GM18951 (cell line): Measurements from ENCODE around the gene DNAJC5.
"Not testable (repeated sequence)": the region's sequence is repeated elsewhere in the genome, so short reads cannot be mapped to it uniquely, and the experiment has no call there.

Experiments
- POLR2A ChIP-seq: IDR thresholded peaks from 4 replicates; pipeline ENCODE4 v1.6.1; 2011; ENCODE audit warnings: mild to moderate bottlenecking; ENCODE audit not compliant: insufficient read length, insufficient read depth; ENCODE audit errors: extremely low read depth
- in situ Hi-C: fragments of 300-500 bp; cut with MboI; formaldehyde crosslinking; loops from one replicate; pipeline ENCODE4 v1.12.0; 2022; ENCODE audit warnings: low sequenced_read_pairs, mixed read lengths, inconsistent platforms; ENCODE audit not compliant: unreplicated experiment

Gene DNAJC5

DNA sequence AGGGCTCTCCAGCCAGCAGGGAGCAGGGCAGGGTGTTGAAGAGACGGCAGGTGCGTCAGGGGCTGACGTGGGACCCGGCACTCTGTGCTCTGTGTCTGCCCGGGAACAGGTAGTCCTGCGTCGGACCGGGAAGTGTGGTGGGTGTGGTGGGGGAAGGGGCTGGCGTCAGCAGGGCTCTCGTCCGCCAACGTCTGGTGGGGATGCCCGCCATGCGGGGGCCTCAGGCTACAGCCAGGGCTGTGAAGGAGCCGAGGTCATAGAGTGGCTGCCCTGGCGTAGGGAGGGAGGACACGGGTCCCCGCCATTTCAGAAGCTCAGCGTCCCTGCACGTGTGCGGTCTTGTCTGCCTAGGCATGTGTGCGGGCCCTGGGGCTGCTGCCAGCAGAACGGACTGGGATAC is 25.3 kb downstream of the DNAJC5 start:
- no peak for TF ChIP-seq POLR2A
- in situ Hi-C loops, result no loop called here

- TF ChIP-seq POLR2A, result no peak
- in situ Hi-C loops, result no loop called here
Observed at GRCh38 chr20:63923651-63924050, 28.7 kb downstream of the DNAJC5 start.

DNA sequence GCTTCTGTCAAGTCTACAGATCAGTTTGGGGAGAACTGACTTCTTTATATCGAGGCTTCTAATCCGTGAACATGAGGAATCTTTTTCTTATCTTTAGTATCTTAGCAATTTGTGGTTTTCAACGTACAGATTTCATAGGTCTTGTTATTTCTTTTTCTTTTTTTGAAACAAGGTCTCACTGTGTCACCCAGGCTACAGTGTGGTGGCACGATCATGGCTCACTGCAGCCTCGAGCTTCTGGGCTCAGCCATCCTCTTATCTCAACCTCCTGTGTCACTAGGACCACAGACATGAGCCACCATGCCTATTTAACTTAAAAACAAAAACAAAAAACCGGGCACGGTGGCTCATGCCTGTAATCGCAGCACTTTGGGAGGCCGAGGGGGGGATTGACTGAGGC is 29.3 kb downstream of the DNAJC5 start:
- in situ Hi-C loops, result no loop called here
- no peak for TF ChIP-seq POLR2A

- in situ Hi-C loops, result no loop called here
- TF ChIP-seq POLR2A, result no peak
Observed at GRCh38 chr20:63926298-63926697, 31.4 kb downstream of the DNAJC5 start.

- in situ Hi-C loops, result no loop called here
- no peak for TF ChIP-seq POLR2A
Observed at GRCh38 chr20:63929071-63929470, 34.1 kb downstream of the DNAJC5 start.

- in situ Hi-C loops, result not testable (repeated sequence)
Observed at GRCh38 chr20:63929473-63929883, 34.6 kb downstream of the DNAJC5 start.

GRCh38 chr20:63930971-63931553 is 36.1 kb downstream of the DNAJC5 start:
- no peak for TF ChIP-seq POLR2A
- in situ Hi-C loops, result no loop called here

DNA sequence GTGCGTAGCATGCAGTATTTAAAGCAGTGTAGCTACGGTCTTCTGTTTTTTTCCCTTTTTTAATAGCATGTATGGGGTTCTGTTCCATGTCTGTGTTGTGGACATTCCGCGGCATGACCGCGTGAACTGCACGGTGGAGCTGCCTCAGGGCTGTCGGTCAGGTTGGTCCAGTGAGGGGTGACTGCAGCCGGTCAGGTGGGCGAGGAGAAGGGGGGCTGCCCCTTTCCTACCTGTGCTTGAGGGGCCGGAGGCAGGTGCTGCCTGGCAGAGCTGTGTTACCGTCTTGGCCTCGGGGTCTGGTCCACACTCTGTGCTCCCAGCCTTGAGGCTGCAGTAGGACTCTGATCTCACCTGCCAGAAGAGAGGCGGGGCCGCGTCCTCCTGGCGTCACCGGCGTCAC is 36.8 kb downstream of the DNAJC5 start:
- in situ Hi-C loops, result no loop called here
- TF ChIP-seq POLR2A, result no peak

DNA sequence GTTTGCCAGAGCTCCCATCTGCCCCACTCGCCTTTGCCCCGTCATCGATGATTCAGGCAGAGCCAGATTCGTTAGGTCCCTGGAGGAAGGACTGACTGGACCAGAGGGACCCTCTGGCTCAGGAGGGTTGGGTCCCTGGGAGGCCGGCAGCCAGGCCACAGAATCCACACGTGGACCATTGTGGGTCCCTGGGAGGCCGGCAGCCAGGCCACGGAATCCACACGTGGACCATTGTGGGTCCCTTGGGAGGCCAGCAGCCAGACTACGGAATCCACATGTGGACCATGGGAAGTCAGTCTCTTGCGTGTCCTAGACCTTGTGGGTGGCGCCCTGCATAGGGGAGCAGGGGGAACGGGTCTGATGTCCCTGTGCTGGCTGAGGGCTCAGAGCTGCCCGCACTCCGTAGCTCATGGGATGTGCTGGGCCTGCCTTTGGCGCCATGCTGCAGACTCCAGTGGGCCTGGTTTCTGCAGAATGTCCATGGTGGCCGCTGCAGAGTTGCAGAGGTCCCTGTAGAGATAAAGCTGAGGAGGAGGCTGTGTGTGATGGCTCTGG is 37.8 kb downstream of the DNAJC5 start:
- no peak for TF ChIP-seq POLR2A
- in situ Hi-C loops, result no loop called here

- in situ Hi-C loops, result no loop called here
- TF ChIP-seq POLR2A, result no peak
Observed at GRCh38 chr20:63933646-63934045, 38.7 kb downstream of the DNAJC5 start.

DNA sequence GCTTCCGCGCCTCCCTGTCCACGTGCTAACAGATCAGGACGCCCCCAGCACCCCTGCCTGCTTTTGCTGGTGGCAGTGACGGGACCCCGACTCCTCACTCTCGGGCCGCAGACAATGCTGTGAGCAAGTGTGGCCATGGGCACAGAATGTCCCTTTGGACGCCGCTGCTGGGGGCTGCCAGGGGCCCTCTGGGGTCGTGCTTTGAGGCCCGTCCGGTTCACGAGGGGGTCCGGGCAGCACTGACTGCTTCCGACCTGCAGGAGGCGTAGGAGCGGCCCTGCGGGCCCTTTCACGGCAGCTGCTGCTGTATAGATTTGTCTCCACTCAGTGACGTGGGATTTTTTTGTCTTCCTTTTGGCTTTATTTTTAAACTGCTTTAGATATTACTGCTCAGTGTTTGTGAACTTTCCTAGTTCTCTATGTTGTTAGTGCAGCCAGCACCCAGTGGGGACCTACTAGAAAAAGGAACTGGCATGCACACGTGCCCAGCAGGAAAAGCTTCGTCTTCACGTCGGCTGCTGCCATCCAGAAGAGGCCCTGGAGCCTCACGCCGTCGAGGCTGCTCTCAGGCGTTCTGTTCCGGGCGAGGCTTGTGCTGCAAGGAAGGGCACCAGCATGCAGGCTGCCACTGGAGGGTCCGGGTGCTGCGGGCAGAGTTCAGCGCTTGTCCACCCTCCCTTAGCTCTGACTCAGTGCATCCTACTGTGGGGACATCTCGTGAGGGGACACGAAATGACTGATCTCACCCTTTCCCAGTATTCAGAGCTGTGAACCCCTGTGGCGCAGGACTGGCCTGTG is 39.5 kb downstream of the DNAJC5 start:
- no peak for TF ChIP-seq POLR2A
- in situ Hi-C loops, result no loop called here

GRCh38 chr20:63935447-63935846 is 40.5 kb downstream of the DNAJC5 start:
- in situ Hi-C loops, result no loop called here
- TF ChIP-seq POLR2A, result no peak

- TF ChIP-seq POLR2A, result no peak
- in situ Hi-C loops, result no loop called here
Observed at GRCh38 chr20:63937596-63937995, 42.7 kb downstream of the DNAJC5 start.
